ENCODE results near the gene STK4.
"Not testable (repeated sequence)": the region's sequence is repeated elsewhere in the genome, so short reads cannot be mapped to it uniquely, and the experiment has no call there.

Gene STK4

DNA sequence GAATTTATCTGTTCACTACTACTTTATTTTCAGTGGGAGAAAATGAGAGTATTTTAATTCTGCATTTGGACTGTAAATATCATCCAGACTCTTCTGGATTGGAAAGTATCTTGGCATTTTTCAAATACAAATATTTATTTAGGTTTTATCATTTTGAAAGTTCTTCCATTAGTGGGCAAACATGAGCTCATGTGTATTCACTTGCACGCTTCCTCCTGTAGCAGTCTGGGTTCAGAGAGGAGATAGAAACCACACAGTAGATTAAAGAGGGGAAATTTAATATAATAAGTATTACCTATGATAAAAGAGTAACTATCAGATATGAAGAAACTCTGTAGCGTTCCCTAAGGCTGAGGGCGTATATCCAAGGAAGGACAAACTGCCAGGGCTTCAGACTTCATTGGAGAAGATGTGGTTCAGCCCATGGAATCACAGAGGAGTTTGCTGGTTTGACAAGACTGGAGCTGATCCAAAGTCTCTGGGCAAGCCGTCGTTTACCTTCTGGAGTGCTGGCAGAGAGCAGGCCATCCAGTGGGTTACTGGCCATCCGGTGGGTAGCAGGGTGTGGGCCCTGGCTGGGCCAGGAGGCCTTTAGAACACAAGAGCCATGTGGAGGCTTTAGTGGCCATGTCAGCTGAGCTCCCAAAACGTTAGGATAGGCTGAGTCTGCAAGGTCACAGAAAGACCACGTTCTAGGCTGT lies 90.3 kb downstream of the STK4 start:
- TF ChIP-seq, protein P1, sequence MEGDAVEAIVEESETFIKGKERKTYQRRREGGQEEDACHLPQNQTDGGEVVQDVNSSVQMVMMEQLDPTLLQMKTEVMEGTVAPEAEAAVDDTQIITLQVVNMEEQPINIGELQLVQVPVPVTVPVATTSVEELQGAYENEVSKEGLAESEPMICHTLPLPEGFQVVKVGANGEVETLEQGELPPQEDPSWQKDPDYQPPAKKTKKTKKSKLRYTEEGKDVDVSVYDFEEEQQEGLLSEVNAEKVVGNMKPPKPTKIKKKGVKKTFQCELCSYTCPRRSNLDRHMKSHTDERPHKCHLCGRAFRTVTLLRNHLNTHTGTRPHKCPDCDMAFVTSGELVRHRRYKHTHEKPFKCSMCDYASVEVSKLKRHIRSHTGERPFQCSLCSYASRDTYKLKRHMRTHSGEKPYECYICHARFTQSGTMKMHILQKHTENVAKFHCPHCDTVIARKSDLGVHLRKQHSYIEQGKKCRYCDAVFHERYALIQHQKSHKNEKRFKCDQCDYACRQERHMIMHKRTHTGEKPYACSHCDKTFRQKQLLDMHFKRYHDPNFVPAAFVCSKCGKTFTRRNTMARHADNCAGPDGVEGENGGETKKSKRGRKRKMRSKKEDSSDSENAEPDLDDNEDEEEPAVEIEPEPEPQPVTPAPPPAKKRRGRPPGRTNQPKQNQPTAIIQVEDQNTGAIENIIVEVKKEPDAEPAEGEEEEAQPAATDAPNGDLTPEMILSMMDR (IDR thresholded peaks at IDR 0.05) = no peak
- Histone ChIP-seq H3K36me3 (peaks cover 71% of the 10 kb centered on the region), H3K4me3 (ENCODE audit: low read depth in 1 of 2, low read length in 1 of 2) (no peak overlapping the region), H3K27me3 (no peaks in the 10 kb centered on the region), H3K27ac (no peak overlapping the region), H3K4me1 (ENCODE audit: control insufficient read depth in 1 of 2, insufficient read depth in 1 of 2, low read depth in 1 of 2, low read length in 1 of 2) (no peaks in the 10 kb centered on the region), H3K9me3 (no peaks in the 10 kb centered on the region)

GRCh38 chr20:45058168-45058850 lies 92.0 kb downstream of the STK4 start:
- Histone ChIP-seq H3K4me1 (ENCODE audit: control insufficient read depth in 1 of 2, insufficient read depth in 1 of 2, low read depth in 1 of 2, low read length in 1 of 2) (no peaks in the 10 kb centered on the region), H3K36me3 (peaks cover 72% of the 10 kb centered on the region), H3K27ac (no peak overlapping the region), H3K9me3 (no peaks in the 10 kb centered on the region), H3K4me3 (ENCODE audit: low read depth in 1 of 2, low read length in 1 of 2) (no peak overlapping the region), H3K27me3 (no peaks in the 10 kb centered on the region)
- TF ChIP-seq, protein P1 (IDR thresholded peaks at IDR 0.05) = no peak

- Histone ChIP-seq H3K36me3 (peaks cover 65% of the 10 kb centered on the region), H3K9me3 (no peaks in the 10 kb centered on the region), H3K27me3 (no peaks in the 10 kb centered on the region), H3K4me3 (ENCODE audit: low read depth in 1 of 2, low read length in 1 of 2) (no peak overlapping the region), H3K27ac (no peak overlapping the region), H3K4me1 (ENCODE audit: control insufficient read depth in 1 of 2, insufficient read depth in 1 of 2, low read depth in 1 of 2, low read length in 1 of 2) (no peaks in the 10 kb centered on the region)
- TF ChIP-seq, protein P1 (IDR thresholded peaks at IDR 0.05) = no peak
These were observed 92.9 kb downstream of the STK4 start for GRCh38 chr20:45059022-45059728.

DNA sequence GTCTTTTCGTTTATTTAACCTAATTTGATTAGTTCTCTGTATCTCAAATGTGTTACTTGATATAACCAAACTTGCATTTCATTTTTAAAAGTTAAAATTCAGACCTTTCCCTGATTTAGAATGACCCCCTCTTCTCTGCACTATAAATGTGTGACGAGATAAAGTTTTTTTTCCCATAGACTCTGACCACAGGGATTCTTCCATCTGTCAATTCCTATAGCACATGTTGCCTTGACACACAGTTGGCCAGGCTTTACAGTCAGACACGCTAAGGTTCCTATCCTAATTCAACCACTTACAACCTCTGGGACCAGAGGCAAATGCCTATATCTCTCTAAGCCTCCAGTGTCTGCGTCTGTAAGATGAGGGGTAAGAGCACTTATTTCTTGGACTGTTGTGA lies 94.0 kb downstream of the STK4 start:
- Histone ChIP-seq H3K4me3 (ENCODE audit: low read depth in 1 of 2, low read length in 1 of 2) (no peak overlapping the region), H3K9me3 (no peaks in the 10 kb centered on the region), H3K36me3 (peaks cover 57% of the 10 kb centered on the region), H3K4me1 (ENCODE audit: control insufficient read depth in 1 of 2, insufficient read depth in 1 of 2, low read depth in 1 of 2, low read length in 1 of 2) (peaks cover 6 to 7% of the 10 kb centered on the region in 2 experiments), H3K27ac (peak overlapping the region; percentile 32), H3K27me3 (no peaks in the 10 kb centered on the region)
- TF ChIP-seq, protein P1 (IDR thresholded peaks at IDR 0.05) = no peak

DNA sequence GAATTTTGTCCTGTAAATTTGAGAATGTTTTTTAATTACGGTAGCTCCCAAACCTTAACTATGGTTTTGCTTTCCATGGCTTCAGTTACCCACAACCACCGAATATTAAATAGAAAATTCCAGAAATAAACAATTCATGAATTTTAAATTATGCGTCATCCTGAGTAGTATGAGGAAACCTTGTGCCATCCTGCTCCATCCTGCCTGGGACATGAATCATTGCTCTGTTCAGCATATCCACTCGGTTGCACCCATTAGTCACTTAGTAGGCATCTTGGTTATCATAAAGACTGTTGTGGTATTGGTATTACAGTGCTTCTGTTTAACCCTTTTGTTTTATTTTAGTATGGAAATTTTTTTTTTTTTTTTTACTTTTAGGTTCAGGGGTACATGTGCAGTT lies 94.9 kb downstream of the STK4 start:
- H3K27ac ChIP-seq = peak overlapping the region; percentile 32
- TF ChIP-seq, protein P1 (IDR thresholded peaks at IDR 0.05) = no peak
- no peaks in the 10 kb centered on the region for H3K27me3 ChIP-seq

DNA sequence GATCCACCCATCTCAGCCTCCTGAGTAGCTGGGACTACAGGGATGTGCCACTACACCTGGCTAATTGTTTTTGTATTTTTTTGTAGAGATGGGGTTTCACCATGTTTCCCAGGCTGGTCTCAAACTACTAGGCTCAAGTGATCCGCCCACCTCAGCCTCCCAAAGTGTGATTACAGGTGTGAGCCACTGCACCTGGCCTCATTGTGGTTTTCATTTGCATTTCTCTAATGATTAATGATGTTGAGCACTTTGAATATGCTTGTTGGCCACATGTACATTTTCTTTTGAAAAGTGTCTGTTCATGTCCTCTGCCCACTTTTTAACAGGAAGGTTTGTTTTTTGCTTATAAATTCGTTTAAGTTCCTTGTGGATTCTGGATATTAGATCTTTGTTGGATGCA lies 96.8 kb downstream of the STK4 start:
- H3K4me3 ChIP-seq (ENCODE audit: low read depth in 1 of 2, low read length in 1 of 2); H3K9me3 ChIP-seq; H3K27me3 ChIP-seq; H3K27ac ChIP-seq: not testable (repeated sequence)
- Histone ChIP-seq H3K4me1 (ENCODE audit: control insufficient read depth in 1 of 2, insufficient read depth in 1 of 2, low read depth in 1 of 2, low read length in 1 of 2) (peaks cover 11 to 15% of the 10 kb centered on the region in 2 experiments), H3K36me3 (peaks cover 51% of the 10 kb centered on the region)

More for the DNA sequence above, 94.9 kb downstream of the STK4 start:
- H3K4me3 ChIP-seq (ENCODE audit: low read depth in 1 of 2, low read length in 1 of 2) = no peak overlapping the region
- H3K36me3 ChIP-seq = peaks cover 51% of the 10 kb centered on the region
- H3K9me3 ChIP-seq = no peaks in the 10 kb centered on the region
- H3K4me1 ChIP-seq (ENCODE audit: control insufficient read depth in 1 of 2, insufficient read depth in 1 of 2, low read depth in 1 of 2, low read length in 1 of 2) = peaks cover 11 to 15% of the 10 kb centered on the region in 2 experiments

Data from neutrophil (primary cell).